HFF-Myc (cell line): ENCODE data around the gene PHLPP1.
A peak's percentile ranks its signal among the peaks of the same experiment; 100 is the strongest.

Source experiments
- DNase-seq: peaks from one replicate; pipeline ENCODE4 v3.0.0-alpha.2; 2011; ENCODE audit warnings: low read depth; ENCODE audit errors: extremely low read depth
- H3K4me3 ChIP-seq: replicated peaks from 2 replicates; pipeline ENCODE4 v1.5.1; 2011; ENCODE audit warnings: low read depth, mild to moderate bottlenecking, control low read depth, low read length
- TF ChIP-seq, protein P1 (sequence below): IDR thresholded peaks from 2 replicates; pipeline ENCODE4 v1.5.1; 2012; ENCODE audit warnings: mild to moderate bottlenecking, low read depth, low read length, control low read depth; ENCODE audit errors: missing control alignments

Gene PHLPP1

DNA sequence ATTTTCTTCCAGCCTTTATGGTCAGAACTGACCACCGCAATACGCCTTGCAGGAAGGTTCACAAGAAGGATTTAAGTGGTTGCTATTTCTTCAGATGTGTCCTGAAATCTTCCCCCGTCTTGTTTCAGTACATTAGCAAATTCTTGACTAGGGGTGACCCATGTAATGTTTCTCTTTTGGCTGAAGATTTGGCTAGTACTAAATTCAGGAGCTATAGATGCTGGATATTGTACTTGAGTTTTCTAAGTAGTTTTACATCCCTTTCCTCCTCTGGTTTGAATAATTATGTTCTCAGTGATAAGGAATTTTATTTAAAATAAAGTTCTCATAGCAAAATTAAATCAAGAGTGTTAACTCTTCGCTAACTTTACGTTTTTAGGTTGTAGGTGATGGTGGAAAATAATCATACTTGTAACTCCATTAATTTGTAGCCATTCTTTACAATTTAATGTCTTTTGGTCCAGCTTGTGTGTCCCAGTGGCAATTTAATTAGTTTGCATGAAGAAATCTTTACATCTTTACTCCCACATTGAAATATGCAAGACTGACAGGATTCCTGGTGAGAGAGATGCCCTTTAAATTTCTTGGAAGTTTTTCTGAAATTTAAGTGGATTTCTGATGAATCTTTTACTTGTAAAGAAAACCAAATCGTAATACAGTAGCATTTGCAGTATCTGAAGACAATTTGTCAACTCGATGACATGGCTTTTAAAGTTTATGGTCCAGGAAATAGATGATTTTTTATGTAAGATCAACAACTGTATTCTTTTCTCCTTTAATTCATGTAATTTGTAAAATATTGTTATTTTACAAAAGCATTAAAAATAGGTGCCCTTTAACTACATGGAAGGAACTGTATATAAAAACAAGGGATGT is 2.8 kb downstream of the PHLPP1 start:
- DNase-seq = no peak
- TF ChIP-seq, protein P1, sequence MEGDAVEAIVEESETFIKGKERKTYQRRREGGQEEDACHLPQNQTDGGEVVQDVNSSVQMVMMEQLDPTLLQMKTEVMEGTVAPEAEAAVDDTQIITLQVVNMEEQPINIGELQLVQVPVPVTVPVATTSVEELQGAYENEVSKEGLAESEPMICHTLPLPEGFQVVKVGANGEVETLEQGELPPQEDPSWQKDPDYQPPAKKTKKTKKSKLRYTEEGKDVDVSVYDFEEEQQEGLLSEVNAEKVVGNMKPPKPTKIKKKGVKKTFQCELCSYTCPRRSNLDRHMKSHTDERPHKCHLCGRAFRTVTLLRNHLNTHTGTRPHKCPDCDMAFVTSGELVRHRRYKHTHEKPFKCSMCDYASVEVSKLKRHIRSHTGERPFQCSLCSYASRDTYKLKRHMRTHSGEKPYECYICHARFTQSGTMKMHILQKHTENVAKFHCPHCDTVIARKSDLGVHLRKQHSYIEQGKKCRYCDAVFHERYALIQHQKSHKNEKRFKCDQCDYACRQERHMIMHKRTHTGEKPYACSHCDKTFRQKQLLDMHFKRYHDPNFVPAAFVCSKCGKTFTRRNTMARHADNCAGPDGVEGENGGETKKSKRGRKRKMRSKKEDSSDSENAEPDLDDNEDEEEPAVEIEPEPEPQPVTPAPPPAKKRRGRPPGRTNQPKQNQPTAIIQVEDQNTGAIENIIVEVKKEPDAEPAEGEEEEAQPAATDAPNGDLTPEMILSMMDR = no peak

DNA sequence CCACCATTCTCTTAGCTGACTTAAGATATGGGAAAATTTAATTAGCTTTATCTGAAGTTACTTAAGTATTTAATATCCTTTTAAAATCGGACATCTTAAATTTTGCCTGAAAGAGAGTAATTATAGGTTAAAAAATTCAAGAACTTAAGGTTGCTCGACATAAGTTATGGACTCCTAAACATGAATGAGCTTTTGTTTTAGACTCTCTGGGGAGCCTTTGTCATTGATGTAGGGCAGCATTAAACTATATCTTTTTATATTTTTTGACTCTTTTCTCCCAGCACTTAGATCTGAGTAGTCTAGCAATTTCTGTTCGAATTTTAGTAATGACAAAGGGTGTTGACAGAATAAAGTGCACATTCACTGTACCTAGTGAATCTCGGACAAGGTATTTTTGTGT is 4.7 kb downstream of the PHLPP1 start:
- TF ChIP-seq, protein P1 = no peak
- no peak overlapping the region for H3K4me3 ChIP-seq
- no peak for DNase-seq

More for the DNA sequence above, 2.8 kb downstream of the PHLPP1 start:
- peak overlapping the region; percentile 51 for H3K4me3 ChIP-seq

DNA sequence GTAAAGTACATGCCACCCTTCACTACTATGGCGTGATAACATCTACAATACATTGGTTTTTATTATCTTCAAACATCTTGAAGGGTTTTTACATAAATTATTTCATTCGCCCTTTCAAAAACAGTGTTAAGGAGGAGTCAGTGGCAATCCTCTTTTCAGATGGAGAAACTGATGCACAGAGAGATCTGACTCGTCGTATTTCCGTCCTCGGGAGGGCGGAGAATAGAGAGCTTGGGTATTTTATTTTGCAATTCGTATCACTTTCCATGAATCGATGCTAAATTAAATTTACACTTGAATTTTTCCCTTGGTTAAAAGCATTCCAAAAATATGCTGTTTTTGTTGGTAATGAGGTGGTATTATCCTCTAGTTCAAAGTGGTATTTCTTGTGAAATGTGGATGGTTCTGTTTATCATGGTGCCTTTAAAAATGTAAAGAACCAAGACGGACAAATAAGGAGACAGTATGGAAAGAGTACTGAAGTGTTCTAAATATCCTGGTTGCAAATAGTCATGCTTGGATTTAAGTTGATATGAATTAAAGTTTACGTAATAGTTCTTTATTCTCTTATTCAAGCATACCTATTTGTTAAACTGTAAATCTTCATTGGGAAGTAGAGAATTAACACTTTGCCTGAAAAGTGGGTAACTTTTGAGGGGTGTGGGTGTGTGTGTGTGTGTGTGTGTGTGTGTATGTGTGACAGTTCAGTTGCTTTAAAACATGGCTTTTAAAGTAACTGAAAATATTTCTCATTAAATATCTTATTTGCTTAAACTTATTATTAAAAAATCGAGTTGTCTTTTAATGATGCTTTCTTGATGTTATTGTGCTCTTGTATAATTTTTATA is 5.6 kb downstream of the PHLPP1 start:
- no peak for DNase-seq
- TF ChIP-seq, protein P1 = no peak
- no peak overlapping the region for H3K4me3 ChIP-seq

DNA sequence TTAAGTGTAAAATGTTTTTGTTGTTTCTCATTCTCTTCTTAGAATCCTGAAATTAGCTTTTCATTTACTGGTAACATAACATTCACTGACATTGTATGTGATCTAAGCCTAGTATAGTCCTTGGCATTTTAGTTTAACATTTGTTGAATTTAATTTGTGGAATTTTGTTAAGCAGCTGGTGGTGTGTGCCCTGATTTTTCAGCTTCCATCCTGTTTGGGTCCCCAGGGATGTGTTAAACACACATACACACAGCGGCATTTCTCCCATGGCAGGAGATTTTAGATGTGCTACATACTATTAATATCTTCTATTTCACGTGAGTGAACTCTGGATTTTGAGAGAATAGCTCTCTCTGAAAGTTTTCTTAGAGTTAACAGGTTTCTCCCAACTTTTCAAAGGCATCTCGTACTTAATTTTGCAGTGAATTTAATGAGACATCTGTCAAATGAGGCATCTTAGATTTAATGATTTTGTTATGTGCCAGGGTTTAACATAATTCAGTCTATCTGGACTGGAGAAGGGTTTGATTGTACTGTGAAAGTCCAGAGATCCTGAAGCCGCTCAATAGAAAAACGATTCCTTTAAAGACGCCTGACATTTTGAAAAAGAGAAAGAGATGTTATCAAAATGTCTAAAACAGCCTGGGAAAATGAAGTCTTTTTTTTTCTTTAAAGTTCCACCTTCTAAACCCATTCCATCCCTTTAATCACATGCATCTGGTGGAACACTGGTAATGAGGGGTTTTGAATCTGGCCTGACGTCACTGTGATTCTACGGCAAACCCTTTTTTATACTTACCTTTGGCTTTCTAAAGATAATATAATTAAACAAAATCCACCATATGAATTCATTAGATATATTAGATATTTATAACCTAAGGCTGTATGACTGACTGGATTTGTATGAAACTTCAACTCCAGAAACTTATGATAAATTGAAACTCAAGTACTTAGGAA is 6.8 kb downstream of the PHLPP1 start:
- no peak overlapping the region for H3K4me3 ChIP-seq
- TF ChIP-seq, protein P1 = no peak
- DNase-seq = no peak

DNA sequence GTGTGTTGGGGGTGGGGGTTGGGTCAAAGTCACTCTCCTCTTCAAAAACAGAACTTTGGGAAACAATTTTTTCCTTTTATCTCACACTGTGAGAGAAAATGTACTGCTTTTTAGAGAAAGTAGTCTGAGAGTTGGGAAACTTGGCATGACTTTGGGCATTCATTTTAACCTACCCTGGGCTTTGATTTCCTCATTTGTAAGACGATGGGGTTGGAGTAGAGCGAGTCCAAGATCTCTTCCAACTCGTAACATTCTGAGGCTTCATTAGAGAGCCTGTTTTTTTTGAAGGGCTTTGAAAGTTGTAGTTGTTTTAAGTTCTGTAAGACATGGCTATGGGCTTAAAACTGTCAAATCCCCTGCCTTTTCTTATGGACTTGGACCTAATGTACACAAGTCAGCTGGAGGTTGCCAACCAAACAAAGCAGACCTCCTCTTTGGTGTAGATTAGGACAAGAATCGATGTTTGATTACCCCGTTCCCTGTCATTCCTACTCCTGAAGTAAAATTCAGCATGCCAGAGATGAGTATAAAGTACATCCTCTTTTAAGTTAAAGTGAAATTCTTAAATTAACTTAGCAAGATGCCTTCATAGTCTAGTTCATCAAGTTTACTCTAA is 8.4 kb downstream of the PHLPP1 start:
- H3K4me3 ChIP-seq = no peak overlapping the region
- TF ChIP-seq, protein P1 = no peak
- DNase-seq = no peak

DNA sequence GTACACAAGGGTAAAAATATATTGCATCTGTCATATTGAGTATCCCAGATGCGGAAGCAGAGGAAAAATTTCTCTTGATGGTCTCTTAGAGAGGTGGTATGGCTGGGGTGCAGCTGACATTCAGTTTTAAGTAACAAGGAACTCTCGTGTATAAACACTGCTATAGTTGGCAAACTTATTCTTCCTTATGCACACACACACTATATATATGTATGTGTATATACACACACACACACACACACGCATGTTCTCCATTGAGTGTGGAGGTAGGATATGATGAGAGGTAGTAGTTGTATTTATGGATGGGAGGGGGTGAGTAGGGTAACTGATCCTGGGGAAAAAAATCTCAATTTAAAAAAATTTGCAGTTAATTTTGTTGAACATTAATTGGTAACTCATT is 10.6 kb downstream of the PHLPP1 start:
- DNase-seq = no peak
- TF ChIP-seq, protein P1 = no peak
- no peak overlapping the region for H3K4me3 ChIP-seq
